ENCODE measurements around the gene PHF23. TPM values are rescaled to one million over a fixed set of nuclear protein-coding genes. Genes with fewer than 3 reads are reported as not detected.
A peak's percentile ranks its signal among the peaks of the same experiment; 100 is the strongest.

The PHF23 gene
- total and polyA plus RNA-seq, 2 of the 4 experiments (the other 2 are of a cell fraction): 44.8 to 58.5 TPM

GRCh38 chr17:7249214-7249613, 10.0 kb upstream of the PHF23 start:
- Histone ChIP-seq H2BK5ac (ENCODE audit: low read depth, low read length, poor library complexity, severe bottlenecking) (no peak overlapping the region), H3K9me1 (ENCODE audit: insufficient read depth, low read length) (peaks cover 10% of the 10 kb centered on the region), H3K9me3 (ENCODE audit: control insufficient read depth, insufficient read depth, low read length) (no peaks in the 10 kb centered on the region), H3K36me3 (ENCODE audit: control insufficient read depth, insufficient read depth, low read length) (peaks cover 18% of the 10 kb centered on the region), H4K91ac (ENCODE audit: insufficient read depth, low read depth, low read length) (no peak overlapping the region), H3K4me1 (ENCODE audit: control insufficient read depth, insufficient read depth, low read length) (peaks cover 8% of the 10 kb centered on the region), H2BK20ac (ENCODE audit: low read depth, low read length) (no peak overlapping the region), H2AK9ac (replicated peaks; ENCODE audit: low read depth, low read length, poor library complexity) (peak overlapping the region; percentile 55), H4K5ac (ENCODE audit: low read depth, low read length) (no peak overlapping the region), H3K79me1 (ENCODE audit: low read depth in 1 of 2, low read length in 2 of 2) (peaks cover 5 to 50% of the 10 kb centered on the region in 2 experiments; a peak in 3 of 4 replicates), H3K4me2 (ENCODE audit: low read depth, low read length) (no peak overlapping the region; the same call in 1 of the 2 replicates), H3K4ac (ENCODE audit: low read depth, low read length) (no peak overlapping the region), H3K9ac (ENCODE audit: low read depth, low read length) (no peak overlapping the region), H3K27ac (ENCODE audit: insufficient read depth, low read length) (no peak overlapping the region), H4K8ac (ENCODE audit: low read depth in 2 of 2, low read length in 2 of 2) (no peak overlapping the region), H3K27me3 (ENCODE audit: control insufficient read depth, insufficient read depth, low read length) (no peaks in the 10 kb centered on the region), H2AK5ac (ENCODE audit: low read depth, low read length) (no peak overlapping the region), H2BK120ac (ENCODE audit: low read depth, low read length) (no peak overlapping the region), H3K14ac (replicated peaks; ENCODE audit: low read depth, low read length) (no peak overlapping the region), H2BK15ac (ENCODE audit: low read depth, low read length) (no peak overlapping the region), H2AFZ (replicated peaks; ENCODE audit: low read length, poor library complexity) (no peak overlapping the region), H3K23ac (ENCODE audit: low read depth, low read length) (peak overlapping the region; percentile 68; the same call in 1 of the 2 replicates), H3K56ac (ENCODE audit: extremely low read depth, insufficient read depth, low read length) (no peak overlapping the region), H4K20me1 (ENCODE audit: insufficient read depth, low read length) (peaks cover 9% of the 10 kb centered on the region; the same call in 1 of the 2 replicates), H3K18ac (ENCODE audit: low read depth, low read length) (no peak overlapping the region), H3K4me3 (ENCODE audit: insufficient read depth, low read depth, low read length) (no peak overlapping the region)
- intact Hi-C loops (cut with micrococcal nuclease) (no loop called here), in situ Hi-C loops (cut with MboI; ENCODE audit: low sequenced_read_pairs) (loop anchor here (25.0 kb wide), 1 partner anchor 913 kb away; the partner anchor contains the start of genes PER1 and VAMP2), dilution Hi-C loops (cut with HindIII; ENCODE audit: low sequenced_read_pairs, unreplicated experiment) (no loop called here)
- WGBS, 2 experiments (ENCODE audit: extremely low coverage in 2 of 2, insufficient read length in 1 of 2): 92% methylated on average over 2 of the region's 6 CpGs; no CpG with 5 or more reads in 1 of the 2 experiments
- POLR2A ChIA-PET (ENCODE audit: unreplicated experiment): interaction anchor here (1.0 kb wide), 1 partner anchor 10 kb away, joined by 3 read pairs; the partner anchor contains the start of gene PHF23
- TF ChIP-seq CTCF (conservative IDR thresholded peaks at IDR 0.05; ENCODE audit: low read depth, low read length) (no peak), CEBPB (IDR thresholded peaks at IDR 0.05; ENCODE audit: low read depth, low read length) (no peak), BHLHE40 (IDR thresholded peaks at IDR 0.05; ENCODE audit: low read depth, low read length) (no peak), ELK1 (IDR thresholded peaks at IDR 0.05; ENCODE audit: borderline replicate concordance, low read depth, low read length) (no peak), NFE2L2 (IDR thresholded peaks at IDR 0.05; ENCODE audit: low read depth, low read length) (no peak)
- DNase-seq (no peak), ATAC-seq (ENCODE audit: low read depth) (no peak)
- CTCF ChIA-PET: no interaction called here
- BruUV-seq (replicated peaks): no TSS peak

Measured in IMR-90 (cell line).